Measurements from ENCODE around the gene TTC4.
A peak's percentile ranks its signal among the peaks of the same experiment; 100 is the strongest.
"Not testable (repeated sequence)": the region's sequence is repeated elsewhere in the genome, so short reads cannot be mapped to it uniquely, and the experiment has no call there.

The TTC4 gene

GRCh38 chr1:54764922-54765561, 49.4 kb downstream of the TTC4 start:
- no peak for TF ChIP-seq CTCF (IDR thresholded peaks at IDR 0.05; ENCODE audit: low read depth, low read length)
- H3K4me3 ChIP-seq (ENCODE audit: low read depth, low read length) = peak overlapping the region; percentile 71
- H3K27me3 ChIP-seq = no peaks in the 10 kb centered on the region
- H3K4me1 ChIP-seq = no peaks in the 10 kb centered on the region; the same call in 1 of the 2 replicates
- H3K36me3 ChIP-seq = no peaks in the 10 kb centered on the region
- H3K9me3 ChIP-seq = no peaks in the 10 kb centered on the region
- no peak for DNase-seq

- no peaks in the 10 kb centered on the region for H3K9me3 ChIP-seq
- no peaks in the 10 kb centered on the region for H3K36me3 ChIP-seq
- H3K27me3 ChIP-seq = no peaks in the 10 kb centered on the region
- no peaks in the 10 kb centered on the region; the same call in 1 of the 2 replicates for H3K4me1 ChIP-seq
- no peak for TF ChIP-seq CTCF (IDR thresholded peaks at IDR 0.05; ENCODE audit: low read depth, low read length)
- H3K4me3 ChIP-seq (ENCODE audit: low read depth, low read length) = no peak overlapping the region
- DNase-seq = no peak
These were observed 51.1 kb downstream of the TTC4 start for GRCh38 chr1:54766726-54767125.

- H3K4me1 ChIP-seq = no peaks in the 10 kb centered on the region; the same call in 1 of the 2 replicates
- H3K9me3 ChIP-seq = no peaks in the 10 kb centered on the region
- TF ChIP-seq CTCF (IDR thresholded peaks at IDR 0.05; ENCODE audit: low read depth, low read length) = no peak
- no peak overlapping the region for H3K4me3 ChIP-seq (ENCODE audit: low read depth, low read length)
- H3K27me3 ChIP-seq = no peaks in the 10 kb centered on the region
- no peak for DNase-seq
- no peaks in the 10 kb centered on the region for H3K36me3 ChIP-seq
These were observed 51.9 kb downstream of the TTC4 start for GRCh38 chr1:54767526-54767925.

- DNase-seq = peak; percentile 15
These were observed 52.4 kb downstream of the TTC4 start for GRCh38 chr1:54768093-54768492.

GRCh38 chr1:54772951-54773350, 57.3 kb downstream of the TTC4 start:
- Histone ChIP-seq H3K9me3 (no peaks in the 10 kb centered on the region), H3K4me1 (no peaks in the 10 kb centered on the region), H3K4me3 (ENCODE audit: low read depth, low read length) (no peak overlapping the region), H3K27me3 (no peaks in the 10 kb centered on the region), H3K36me3 (no peaks in the 10 kb centered on the region)
- DNase-seq = no peak
- TF ChIP-seq CTCF (IDR thresholded peaks at IDR 0.05; ENCODE audit: low read depth, low read length) = no peak

More at GRCh38 chr1:54768093-54768492, 52.4 kb downstream of the TTC4 start:
- H3K9me3 ChIP-seq = no peaks in the 10 kb centered on the region
- H3K4me1 ChIP-seq = no peaks in the 10 kb centered on the region; the same call in 1 of the 2 replicates
- H3K4me3 ChIP-seq (ENCODE audit: low read depth, low read length) = no peak overlapping the region
- no peaks in the 10 kb centered on the region for H3K36me3 ChIP-seq
- TF ChIP-seq CTCF (IDR thresholded peaks at IDR 0.05; ENCODE audit: low read depth, low read length) = peak; percentile 22; the same call in 1 of the 2 replicates
- H3K27me3 ChIP-seq = no peaks in the 10 kb centered on the region

- Histone ChIP-seq H3K27me3 (no peaks in the 10 kb centered on the region), H3K4me3 (ENCODE audit: low read depth, low read length) (no peak overlapping the region), H3K9me3 (no peaks in the 10 kb centered on the region), H3K4me1 (no peaks in the 10 kb centered on the region), H3K36me3 (no peaks in the 10 kb centered on the region)
- peak; percentile 75 for DNase-seq
- no peak for TF ChIP-seq CTCF (IDR thresholded peaks at IDR 0.05; ENCODE audit: low read depth, low read length)
These were observed 59.3 kb downstream of the TTC4 start for GRCh38 chr1:54774820-54775498.

- not testable (repeated sequence) for DNase-seq; H3K27me3 ChIP-seq; H3K9me3 ChIP-seq; H3K4me3 ChIP-seq (ENCODE audit: low read depth, low read length); H3K36me3 ChIP-seq; H3K4me1 ChIP-seq
These were observed 60.4 kb downstream of the TTC4 start for GRCh38 chr1:54775828-54776721.

Data from BE2C (cell line).